Lung microvascular endothelial cell (primary cell): ENCODE measurements around the gene CCDC157. TPM values are rescaled to one million over a fixed set of nuclear protein-coding genes. Genes with fewer than 3 reads are reported as not detected.

Experiments used
- DNase-seq, 2 donors: peaks; one replicate each; pipeline versions ENCODE4 v3.0.0 to v3.0.0-alpha.2; 2010; ENCODE audit warnings: low read depth in 2 of 2
- total RNA-seq: library from RNA; depleted of rRNA; stranded (reverse); fragments of >200 nt; gene quantifications from 2 replicates; pipeline ENCODE4 v1.2.1, GENCODE V29; 2014

The CCDC157 gene
- 1.1 and 1.4 TPM in 2 replicates for total RNA-seq

GRCh38 chr22:30356449-30357235, at the start of gene CCDC157, which contains the start of gene SF3A1:
TSS of gene CCDC157 (plus strand) at chr22:30357007. CDS start at chr22:30366001, 8,994 bp downstream.
TSS of gene SF3A1 (minus strand) at chr22:30356894. CDS start at chr22:30356792, 102 bp downstream.
- peak; percentile 95 for DNase-seq

GRCh38 chr22:30307041-30307574, 49.7 kb upstream of the CCDC157 start:
- no peak for DNase-seq

DNA sequence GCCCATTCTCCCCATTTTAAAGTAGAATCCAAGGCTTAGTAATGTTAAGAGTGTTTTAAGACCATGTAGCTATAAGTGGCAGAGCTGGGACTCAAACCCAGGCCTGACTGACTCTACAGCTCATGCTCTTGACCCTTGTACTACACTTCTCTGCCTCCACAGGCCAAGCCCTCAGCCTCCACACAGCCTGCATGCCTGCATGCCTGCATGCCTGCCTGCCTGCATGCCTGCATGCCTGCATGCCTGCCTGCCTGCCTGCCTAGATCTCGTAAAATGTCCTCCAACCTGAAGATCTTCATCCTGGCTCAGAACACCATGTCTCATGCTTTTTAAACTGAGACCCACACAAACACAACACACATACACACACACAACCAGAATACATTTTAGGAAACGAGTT, 48.7 kb upstream of the CCDC157 start:
- DNase-seq = no peak

- peak in 1 of 2 donors; percentile 68 for DNase-seq
Measured at GRCh38 chr22:30308518-30309230, 48.1 kb upstream of the CCDC157 start.

- DNase-seq = peak in 1 of 2 donors; percentile 36
Measured at GRCh38 chr22:30309951-30310741, 46.7 kb upstream of the CCDC157 start.

- peak in 1 of 2 donors; percentile 39 for DNase-seq
Measured at GRCh38 chr22:30310881-30311771, 45.7 kb upstream of the CCDC157 start.

- peak in 1 of 2 donors; percentile 55 for DNase-seq
Measured at GRCh38 chr22:30312053-30312452, 44.8 kb upstream of the CCDC157 start.

DNA sequence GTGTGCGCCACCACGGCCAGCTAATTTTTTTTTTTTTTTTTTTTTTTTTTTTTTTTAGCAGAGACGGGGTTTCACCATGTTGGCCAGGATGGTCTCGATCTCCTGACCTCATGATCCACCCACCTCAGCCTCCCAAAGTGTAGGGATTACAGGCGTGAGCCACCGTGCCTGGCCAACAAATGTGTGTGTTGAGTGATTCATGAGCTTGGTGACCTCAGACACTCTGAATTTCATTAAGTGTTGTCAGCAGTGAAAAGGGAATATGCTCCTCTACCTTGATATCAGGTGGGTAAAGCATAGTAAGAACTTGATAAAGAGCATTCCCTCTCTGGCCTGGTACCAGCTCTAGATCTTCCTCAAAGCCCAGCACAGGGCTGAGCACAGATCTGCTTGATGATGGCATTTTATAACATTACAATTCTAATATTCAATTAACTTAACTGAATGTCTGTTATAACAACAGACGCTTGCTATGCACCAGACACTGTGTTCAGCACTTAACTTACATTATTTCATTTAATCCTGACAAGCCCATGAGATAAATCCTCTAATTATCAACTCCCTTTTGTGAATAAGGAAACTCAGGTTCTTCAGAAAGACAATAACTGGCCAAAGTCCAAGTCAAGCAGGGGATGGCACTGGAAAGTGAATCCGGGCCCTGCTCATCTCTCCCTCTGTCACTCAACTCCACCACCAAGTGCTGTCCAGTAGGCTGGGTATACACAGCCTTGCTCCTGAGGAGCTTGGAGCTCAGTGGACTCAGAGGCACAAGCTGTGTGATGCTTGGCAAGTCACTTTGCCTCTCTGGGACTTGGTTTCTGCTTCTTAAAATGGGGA, 43.1 kb upstream of the CCDC157 start:
- peak in 1 of 2 donors; percentile 26 for DNase-seq

DNA sequence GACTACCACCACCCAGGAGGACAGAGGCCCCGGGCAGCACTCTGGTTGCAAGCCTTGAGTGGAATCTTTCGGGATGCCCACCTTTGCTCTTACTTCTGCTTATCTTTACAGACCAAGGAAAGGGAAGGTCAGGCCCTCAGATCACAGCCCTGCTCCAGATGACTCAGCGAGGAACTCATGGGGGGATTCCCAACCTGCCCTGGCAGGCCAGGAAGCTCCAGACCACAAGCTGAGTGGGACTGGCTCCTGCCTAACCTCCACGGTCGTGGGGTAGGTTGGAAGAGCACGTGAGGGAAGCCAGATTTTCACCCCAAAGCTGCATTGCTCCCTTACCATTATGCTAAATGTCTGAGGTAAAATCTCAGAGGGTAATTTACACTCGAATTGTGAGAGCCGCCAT, 41.9 kb upstream of the CCDC157 start:
- DNase-seq = peak in 1 of 2 donors; percentile 73

DNA sequence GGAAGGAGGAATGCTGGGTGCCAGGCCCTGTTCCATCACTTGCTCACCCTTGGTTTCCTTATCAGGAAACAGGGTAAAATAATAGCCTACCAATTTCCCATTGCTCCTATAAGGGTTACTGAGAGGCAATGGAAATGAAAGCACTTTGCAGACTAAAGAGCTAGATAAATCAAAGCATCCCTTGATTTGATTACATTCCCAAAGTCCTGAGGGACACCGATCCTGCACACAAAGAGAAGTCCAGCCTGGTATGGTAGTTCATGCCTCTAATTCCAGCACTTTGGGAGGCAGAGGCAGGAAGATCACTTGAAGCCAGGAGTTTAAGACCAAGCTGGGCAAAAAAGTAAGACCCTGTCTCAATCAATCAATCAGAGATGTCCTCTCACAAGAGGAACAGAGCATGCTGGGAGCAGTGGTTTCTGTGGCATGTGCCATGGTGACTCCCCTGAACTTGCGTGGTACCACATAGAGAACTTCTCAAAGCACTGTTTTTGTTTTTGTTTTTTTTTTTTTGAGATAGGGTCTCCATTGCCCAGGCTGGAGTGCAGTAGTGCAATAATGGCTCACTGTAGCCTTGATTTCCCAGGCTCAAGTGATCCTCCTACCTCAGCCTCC, 40.7 kb upstream of the CCDC157 start:
- DNase-seq = no peak

DNA sequence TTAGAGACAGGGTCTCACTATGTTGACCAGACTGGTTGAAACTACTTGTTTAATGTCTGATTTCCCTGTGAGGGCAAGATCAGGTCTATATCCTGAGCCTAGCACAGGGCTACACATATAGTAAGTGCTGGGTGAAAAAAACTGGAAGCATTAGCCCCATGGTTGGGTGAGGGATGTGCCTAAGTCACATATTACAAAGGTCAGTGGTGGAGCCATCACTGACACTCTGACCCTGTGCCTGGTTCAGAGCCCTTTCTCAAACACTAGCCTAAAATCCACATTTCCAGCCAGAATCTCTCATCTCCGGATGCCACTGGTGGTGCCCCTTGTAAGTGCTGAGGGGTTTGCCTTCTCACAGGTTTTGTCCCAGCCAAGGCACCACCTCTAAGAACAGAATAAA, 39.0 kb upstream of the CCDC157 start:
- no peak for DNase-seq

- DNase-seq = peak in 1 of 2 donors; percentile 29
Measured at GRCh38 chr22:30318799-30319419, 37.9 kb upstream of the CCDC157 start.

DNA sequence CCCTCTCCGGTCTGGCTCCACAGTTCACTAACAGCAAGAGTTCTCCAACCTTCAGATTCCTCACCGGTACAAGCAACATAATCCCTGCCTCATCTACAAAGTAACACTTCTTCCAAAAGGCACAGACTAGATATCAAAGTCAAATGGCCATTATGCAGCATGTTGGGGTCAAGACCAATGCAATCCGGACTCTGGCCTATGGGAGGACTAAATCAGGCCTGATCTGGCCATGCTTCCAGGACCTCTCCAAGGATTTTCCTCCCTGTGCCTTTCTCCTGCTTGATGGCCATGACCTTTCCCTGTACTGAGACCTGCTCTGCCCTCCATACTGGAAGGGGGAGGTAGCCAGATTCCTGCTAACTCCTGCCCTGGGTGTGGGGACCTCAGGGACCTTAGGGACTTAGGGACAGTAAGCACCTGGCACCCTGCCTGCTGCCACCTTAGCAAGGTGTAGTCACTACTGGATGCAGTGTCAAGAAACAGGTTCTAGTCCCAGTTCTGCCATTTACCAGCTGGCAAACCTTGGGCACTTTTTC, 36.7 kb upstream of the CCDC157 start:
- no peak for DNase-seq

DNA sequence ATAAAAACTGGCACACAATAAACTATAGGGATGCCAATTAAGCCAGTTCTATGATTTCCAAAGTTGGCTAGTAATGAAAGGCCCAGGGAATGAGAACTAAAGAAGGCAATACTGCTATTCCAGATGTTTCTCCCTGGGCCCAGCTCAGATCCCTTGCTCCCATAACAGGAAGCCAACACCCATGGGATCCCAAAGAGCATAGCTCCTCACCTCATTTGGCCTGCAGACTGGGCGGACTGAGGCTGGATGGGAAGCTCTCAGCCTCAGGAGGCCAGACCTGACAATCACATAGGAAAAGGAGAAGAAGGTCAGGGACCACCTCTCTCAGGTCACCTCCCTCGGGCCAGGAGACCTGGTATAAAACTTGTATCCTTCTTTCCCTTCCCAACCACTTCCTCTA, 35.3 kb upstream of the CCDC157 start:
- no peak for DNase-seq

DNA sequence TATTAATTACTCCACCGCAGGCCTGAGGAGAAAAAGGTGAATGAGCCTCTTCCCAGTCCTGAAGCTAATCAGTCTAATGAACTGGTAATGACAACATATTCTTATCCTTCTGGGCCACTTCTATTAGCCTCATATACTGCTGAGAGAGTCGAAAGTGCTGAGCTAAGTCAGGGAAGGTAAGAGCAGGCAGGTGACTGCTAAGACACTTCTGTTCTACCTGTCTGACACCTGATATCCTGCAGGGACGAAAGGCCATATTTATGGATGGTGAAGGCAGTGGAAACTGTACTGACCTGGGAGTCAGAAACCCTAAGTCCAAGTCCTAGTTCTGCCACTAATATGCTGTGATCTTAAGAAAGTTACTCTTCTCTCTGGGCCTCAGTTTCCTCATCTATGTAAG, 33.6 kb upstream of the CCDC157 start:
- no peak for DNase-seq

GRCh38 chr22:30324014-30324730, 32.6 kb upstream of the CCDC157 start:
- DNase-seq = no peak

GRCh38 chr22:30325065-30325720, 31.6 kb upstream of the CCDC157 start:
- DNase-seq = peak in 1 of 2 donors; percentile 80
